ENCODE measurements around the gene CEP112. TPM values are rescaled to one million over a fixed set of nuclear protein-coding genes. Genes with fewer than 3 reads are reported as not detected.
A peak's percentile ranks its signal among the peaks of the same experiment; 100 is the strongest.

Gene CEP112
- total RNA-seq, 1 experiment from 2014 or later: 41.6 TPM

DNA sequence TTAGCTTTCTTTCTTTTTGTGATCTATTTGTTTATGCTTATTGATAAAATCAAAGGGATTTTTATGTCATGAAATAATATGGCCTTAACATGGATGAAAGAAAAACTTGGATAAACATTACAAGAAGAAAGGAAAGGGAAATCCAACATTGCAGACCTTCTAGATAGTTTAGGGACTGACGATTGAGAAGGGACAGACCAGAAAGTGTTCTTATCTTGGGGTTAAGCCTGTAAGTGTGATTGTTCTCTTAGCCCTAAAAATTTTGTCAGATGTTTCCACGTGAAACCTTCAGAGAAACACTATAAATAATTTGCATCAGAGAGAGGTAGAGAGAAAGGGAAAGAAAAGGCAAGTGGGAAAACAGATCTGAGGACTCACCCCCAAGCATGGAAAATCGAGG is 473.3 kb downstream of the CEP112 start:
- no peak for DNase-seq
- H3K36me3 ChIP-seq: peaks cover 3% of the 10 kb centered on the region
- H3K27ac ChIP-seq: no peak overlapping the region
- H3K4me1 ChIP-seq: no peaks in the 10 kb centered on the region
- H3K27me3 ChIP-seq: no peaks in the 10 kb centered on the region
- H3K9me3 ChIP-seq (replicated peaks): no peaks in the 10 kb centered on the region
- no peak overlapping the region for H3K4me3 ChIP-seq

- Histone ChIP-seq H3K4me3 (no peak overlapping the region), H3K4me1 (no peaks in the 10 kb centered on the region), H3K27me3 (no peaks in the 10 kb centered on the region), H3K36me3 (peaks cover 10% of the 10 kb centered on the region), H3K9me3 (replicated peaks) (no peaks in the 10 kb centered on the region), H3K27ac (no peak overlapping the region)
- DNase-seq: no peak
Observed at GRCh38 chr17:65712383-65713267, 479.3 kb downstream of the CEP112 start.

GRCh38 chr17:65711671-65712276 is 480.2 kb downstream of the CEP112 start:
- Histone ChIP-seq H3K36me3 (peaks cover 10% of the 10 kb centered on the region), H3K27me3 (no peaks in the 10 kb centered on the region), H3K4me3 (no peak overlapping the region), H3K9me3 (replicated peaks) (no peaks in the 10 kb centered on the region), H3K27ac (no peak overlapping the region), H3K4me1 (no peaks in the 10 kb centered on the region)
- DNase-seq: no peak

GRCh38 chr17:65707780-65708179 is 484.2 kb downstream of the CEP112 start:
- Histone ChIP-seq H3K4me1 (no peaks in the 10 kb centered on the region), H3K4me3 (no peak overlapping the region), H3K27me3 (no peaks in the 10 kb centered on the region), H3K36me3 (peaks cover 10% of the 10 kb centered on the region), H3K9me3 (replicated peaks) (no peaks in the 10 kb centered on the region), H3K27ac (no peak overlapping the region)
- DNase-seq: no peak

- Histone ChIP-seq H3K36me3 (peaks cover 3% of the 10 kb centered on the region; the same call in 1 of the 2 replicates), H3K27me3 (no peaks in the 10 kb centered on the region), H3K27ac (no peak overlapping the region), H3K4me1 (no peaks in the 10 kb centered on the region), H3K4me3 (no peak overlapping the region), H3K9me3 (replicated peaks) (no peaks in the 10 kb centered on the region)
- DNase-seq: no peak
Observed at GRCh38 chr17:65704731-65705130, 487.2 kb downstream of the CEP112 start.

DNA sequence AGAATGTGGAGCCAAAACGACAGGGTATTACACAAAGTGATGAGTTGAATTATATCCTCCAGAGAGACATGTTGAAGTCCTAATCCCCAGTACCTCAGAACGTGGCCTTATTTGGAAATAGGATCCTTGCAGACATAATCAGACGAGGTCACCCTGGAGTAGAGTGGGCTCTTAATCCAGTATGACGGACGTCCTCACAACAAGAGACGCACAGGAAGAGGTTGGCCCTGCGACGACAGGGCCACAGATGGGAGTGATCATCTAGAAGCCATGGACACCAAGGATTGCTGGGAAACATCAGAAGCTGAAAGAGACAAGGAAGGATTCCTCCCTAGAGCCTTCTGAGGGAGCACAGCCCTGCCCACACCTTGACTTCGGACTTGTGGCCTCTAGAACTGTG is 488.0 kb downstream of the CEP112 start:
- H3K4me1 ChIP-seq: no peaks in the 10 kb centered on the region; the same call in 1 of the 2 replicates
- no peaks in the 10 kb centered on the region for H3K27me3 ChIP-seq
- no peak overlapping the region for H3K27ac ChIP-seq
- no peak overlapping the region for H3K4me3 ChIP-seq
- H3K9me3 ChIP-seq (replicated peaks): no peaks in the 10 kb centered on the region
- no peak for DNase-seq
- H3K36me3 ChIP-seq: peaks cover 3% of the 10 kb centered on the region; the same call in 1 of the 2 replicates

DNA sequence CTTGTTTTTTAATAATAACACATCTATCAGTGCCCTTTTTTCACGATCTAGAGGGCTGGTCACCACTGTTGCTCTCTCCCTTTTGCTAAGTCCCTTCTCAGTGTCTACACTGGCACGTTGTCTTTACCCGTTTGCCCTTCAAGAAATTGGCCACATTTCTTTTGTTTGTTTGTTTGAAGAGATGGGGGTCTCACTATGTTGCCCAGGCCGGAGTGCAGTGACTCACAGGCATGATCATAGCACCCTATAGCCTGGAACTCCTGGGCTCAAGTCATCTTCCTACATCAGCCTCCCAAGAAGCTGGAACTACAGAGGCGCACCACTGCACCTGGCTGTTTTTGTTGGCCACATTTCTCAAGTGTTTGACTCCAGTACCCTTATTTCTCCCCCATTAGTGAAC is 492.5 kb downstream of the CEP112 start:
- Histone ChIP-seq H3K9me3 (replicated peaks) (no peaks in the 10 kb centered on the region), H3K27me3 (no peaks in the 10 kb centered on the region), H3K4me1 (peaks cover 13% of the 10 kb centered on the region; the same call in 1 of the 2 replicates), H3K4me3 (no peak overlapping the region), H3K27ac (no peak overlapping the region), H3K36me3 (peaks cover 3% of the 10 kb centered on the region; the same call in 1 of the 2 replicates)
- no peak for DNase-seq

DNA sequence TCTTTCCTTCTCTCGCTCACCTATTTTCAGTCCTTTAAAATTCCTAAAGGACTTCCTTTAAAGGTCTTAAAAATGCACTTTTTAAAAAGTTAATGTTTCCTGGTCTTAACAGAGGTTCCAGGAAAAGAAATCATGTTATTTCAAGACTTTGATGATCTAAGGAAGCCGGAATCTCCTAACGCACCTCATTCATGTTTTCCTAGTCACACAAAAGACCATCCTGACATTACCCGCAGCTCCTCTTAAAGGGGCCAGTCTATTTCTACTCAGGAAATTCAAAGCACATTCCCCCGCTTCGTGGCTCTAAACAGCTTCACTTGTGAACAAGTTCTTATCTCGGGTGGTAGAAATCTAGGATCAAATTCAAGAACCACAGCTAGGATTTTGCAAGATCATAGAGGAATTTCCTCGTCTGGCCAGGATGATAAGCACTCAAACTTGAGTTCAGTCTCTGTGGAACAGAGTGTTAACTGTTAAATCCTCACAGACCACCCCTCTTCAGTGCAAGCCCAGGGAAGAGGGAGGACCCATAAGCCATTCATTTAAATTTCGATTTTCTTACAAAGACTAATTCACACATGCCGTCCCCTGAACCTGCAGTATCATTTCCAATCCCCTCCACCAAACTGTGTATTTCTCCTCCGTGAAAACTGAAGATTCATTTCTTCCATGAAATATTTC is 493.4 kb downstream of the CEP112 start:
- Histone ChIP-seq H3K9me3 (replicated peaks) (no peaks in the 10 kb centered on the region), H3K4me1 (peaks cover 13% of the 10 kb centered on the region; the same call in 1 of the 2 replicates), H3K36me3 (peaks cover 3% of the 10 kb centered on the region; the same call in 1 of the 2 replicates), H3K27ac (no peak overlapping the region), H3K27me3 (no peaks in the 10 kb centered on the region), H3K4me3 (no peak overlapping the region)
- DNase-seq: peak in 1 of 2 experiments; percentile 13

- H3K4me3 ChIP-seq: no peak overlapping the region
- H3K27ac ChIP-seq: no peak overlapping the region
- DNase-seq: no peak
- no peaks in the 10 kb centered on the region for H3K9me3 ChIP-seq (replicated peaks)
- peaks cover 13% of the 10 kb centered on the region; the same call in 1 of the 2 replicates for H3K4me1 ChIP-seq
- no peaks in the 10 kb centered on the region for H3K36me3 ChIP-seq
- H3K27me3 ChIP-seq: no peaks in the 10 kb centered on the region
Observed at GRCh38 chr17:65697661-65698060, 494.3 kb downstream of the CEP112 start.

GRCh38 chr17:65696739-65697394 is 495.1 kb downstream of the CEP112 start:
- Histone ChIP-seq H3K27ac (no peak overlapping the region), H3K9me3 (replicated peaks) (no peaks in the 10 kb centered on the region), H3K27me3 (no peaks in the 10 kb centered on the region), H3K4me1 (peaks cover 13% of the 10 kb centered on the region; the same call in 1 of the 2 replicates), H3K4me3 (no peak overlapping the region), H3K36me3 (no peaks in the 10 kb centered on the region)
- no peak for DNase-seq

- no peak for DNase-seq
- Histone ChIP-seq H3K9me3 (replicated peaks) (no peaks in the 10 kb centered on the region), H3K27ac (no peak overlapping the region), H3K36me3 (no peaks in the 10 kb centered on the region; the same call in 1 of the 2 replicates), H3K4me1 (peaks cover 13% of the 10 kb centered on the region; the same call in 1 of the 2 replicates), H3K27me3 (no peaks in the 10 kb centered on the region), H3K4me3 (no peak overlapping the region)
Observed at GRCh38 chr17:65694601-65695000, 497.3 kb downstream of the CEP112 start.

GRCh38 chr17:65690626-65691310 is 501.2 kb downstream of the CEP112 start:
- Histone ChIP-seq H3K36me3 (peaks cover 16% of the 10 kb centered on the region; the same call in 1 of the 2 replicates), H3K4me1 (no peaks in the 10 kb centered on the region), H3K27ac (no peak overlapping the region), H3K27me3 (no peaks in the 10 kb centered on the region), H3K4me3 (no peak overlapping the region), H3K9me3 (replicated peaks) (no peaks in the 10 kb centered on the region)
- DNase-seq: no peak

- H3K9me3 ChIP-seq (replicated peaks): no peaks in the 10 kb centered on the region
- no peaks in the 10 kb centered on the region for H3K27me3 ChIP-seq
- no peak for DNase-seq
- H3K27ac ChIP-seq: no peak overlapping the region
- no peak overlapping the region for H3K4me3 ChIP-seq
- peaks cover 19% of the 10 kb centered on the region; the same call in 1 of the 2 replicates for H3K36me3 ChIP-seq
- H3K4me1 ChIP-seq: no peaks in the 10 kb centered on the region
Observed at GRCh38 chr17:65688307-65688706, 503.6 kb downstream of the CEP112 start.

GRCh38 chr17:65685110-65685509 is 506.8 kb downstream of the CEP112 start:
- H3K36me3 ChIP-seq: peaks cover 19% of the 10 kb centered on the region; the same call in 1 of the 2 replicates
- no peaks in the 10 kb centered on the region for H3K9me3 ChIP-seq (replicated peaks)
- H3K4me1 ChIP-seq: no peaks in the 10 kb centered on the region
- H3K27me3 ChIP-seq: no peaks in the 10 kb centered on the region
- H3K27ac ChIP-seq: no peak overlapping the region
- no peak for DNase-seq
- H3K4me3 ChIP-seq: no peak overlapping the region
